Smooth muscle cell (in vitro differentiated cells): ENCODE data around the gene GPC6. TPM values are rescaled to one million over a fixed set of nuclear protein-coding genes. Genes with fewer than 3 reads are reported as not detected.

Experiments
- DNase-seq: peaks from one replicate; lab custom pipeline; 2025; ENCODE audit not compliant: unreplicated experiment; lab: John Stamatoyannopoulos, UW
- H2AFZ ChIP-seq: fragments of 200-600 bp; sonication (generic); 2 replicates; pipeline ENCODE4 v1.6.0; 2016; ENCODE audit warnings: antibody characterized with exemption, low read depth, mild to moderate bottlenecking
- H3F3A ChIP-seq: fragments of 200-600 bp; sonication (generic); 2 replicates; pipeline ENCODE4 v1.6.0; 2017; ENCODE audit warnings: antibody characterized with exemption, low read depth
- H3K27ac ChIP-seq: fragments of 200-600 bp; sonication (generic); 2 replicates; pipeline ENCODE4 v1.5.1; 2016; ENCODE audit warnings: low read depth, mild to moderate bottlenecking
- H3K27me3 ChIP-seq: fragments of 200-600 bp; sonication (generic); 2 replicates; pipeline ENCODE4 v1.6.1; 2016; ENCODE audit warnings: low read depth, mild to moderate bottlenecking
- H3K36me3 ChIP-seq: fragments of 200-600 bp; sonication (generic); 2 replicates; pipeline ENCODE4 v1.5.1; 2016; ENCODE audit warnings: low read depth
- H3K4me1 ChIP-seq: fragments of 200-600 bp; sonication (generic); 2 replicates; pipeline ENCODE4 v1.5.1; 2016; ENCODE audit warnings: low read depth
- H3K4me2 ChIP-seq: fragments of 200-600 bp; sonication (generic); 2 replicates; pipeline ENCODE4 v1.6.0; 2016; ENCODE audit warnings: mild to moderate bottlenecking
- H3K4me3 ChIP-seq: fragments of 200-600 bp; sonication (generic); 2 replicates; pipeline ENCODE4 v1.5.1; 2016; ENCODE audit warnings: mild to moderate bottlenecking
- H3K79me2 ChIP-seq: fragments of 200-600 bp; sonication (generic); 2 replicates; pipeline ENCODE4 v1.6.0; 2016; ENCODE audit warnings: low read depth, mild to moderate bottlenecking
- H3K9ac ChIP-seq: fragments of 200-600 bp; sonication (generic); 2 replicates; pipeline ENCODE4 v1.6.0; 2016; ENCODE audit warnings: low read depth
- H3K9me3 ChIP-seq: fragments of 200-600 bp; sonication (generic); replicated peaks from 2 replicates; pipeline ENCODE4 v1.5.1; 2016; ENCODE audit warnings: low read depth
- H4K20me1 ChIP-seq: fragments of 200-600 bp; sonication (generic); 2 replicates; pipeline ENCODE4 v1.6.0; 2016; ENCODE audit warnings: low read depth
- WGBS: methylation state at CpG from one replicate; pipeline ENCODE4 v1.1.7; 2016; ENCODE audit warnings: low lambda C conversion rate; 5-methylcytosine and 5-hydroxymethylcytosine counted together
- polyA plus RNA-seq: library from polyadenylated mRNA; unstranded; fragments of >200 nt; fragmentation: Nextera tagmentation; extraction: Ambion mirVana; gene quantifications from 2 replicates; pipeline ENCODE4 v1.2.1, GENCODE V29; 2016
- total RNA-seq: library from RNA; depleted of rRNA; stranded (reverse); fragments of >200 nt; gene quantifications from 2 replicates; pipeline ENCODE4 v1.2.3, GENCODE V29; 2014
- TF ChIP-seq, protein P1 (sequence below): fragments of 200-600 bp; sonication (generic); IDR thresholded peaks from 2 replicates; pipeline ENCODE4 v1.5.1; 2017; ENCODE audit warnings: borderline replicate concordance, mild to moderate bottlenecking, antibody characterized with exemption; ENCODE audit not compliant: insufficient read depth, poor library complexity, severe bottlenecking

Gene GPC6
- total and polyA plus RNA-seq, 2 experiments from 2014 or later: 19.7 to 68.5 TPM

DNA sequence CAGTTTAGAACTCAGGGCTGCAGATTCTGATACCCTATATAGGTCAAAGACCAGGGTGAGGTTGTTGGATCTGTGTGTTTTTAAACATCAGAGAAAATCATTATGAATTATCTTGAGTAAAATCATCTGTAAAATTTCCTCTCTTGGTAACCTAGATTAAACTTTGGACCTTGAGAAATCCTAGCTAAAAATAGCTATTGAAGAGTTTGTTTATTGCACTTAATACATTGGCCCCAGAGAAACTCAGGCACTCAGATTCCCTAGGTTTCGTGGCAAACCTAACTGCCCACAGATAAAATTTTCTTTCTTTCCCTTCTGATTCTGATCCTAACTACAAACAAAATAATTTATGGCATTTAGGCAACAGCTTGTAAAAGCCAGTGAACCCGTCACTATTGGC lies 102.3 kb downstream of the GPC6 start:
- Histone ChIP-seq H3K27me3 (no peaks in the 10 kb centered on the region), H4K20me1 (peaks cover 39% of the 10 kb centered on the region), H3K79me2 (peaks cover 27% of the 10 kb centered on the region), H2AFZ (no peak overlapping the region), H3K9me3 (no peaks in the 10 kb centered on the region), H3K4me3 (peak overlapping the region; percentile 19), H3K4me2 (peak overlapping the region; percentile 30), H3K27ac (peak overlapping the region; percentile 29), H3F3A (no peaks in the 10 kb centered on the region), H3K4me1 (no peaks in the 10 kb centered on the region), H3K9ac (no peak overlapping the region), H3K36me3 (peaks cover 3% of the 10 kb centered on the region)
- 34% methylated on average over 2 of the region's 2 CpGs for WGBS
- TF ChIP-seq, protein P1, sequence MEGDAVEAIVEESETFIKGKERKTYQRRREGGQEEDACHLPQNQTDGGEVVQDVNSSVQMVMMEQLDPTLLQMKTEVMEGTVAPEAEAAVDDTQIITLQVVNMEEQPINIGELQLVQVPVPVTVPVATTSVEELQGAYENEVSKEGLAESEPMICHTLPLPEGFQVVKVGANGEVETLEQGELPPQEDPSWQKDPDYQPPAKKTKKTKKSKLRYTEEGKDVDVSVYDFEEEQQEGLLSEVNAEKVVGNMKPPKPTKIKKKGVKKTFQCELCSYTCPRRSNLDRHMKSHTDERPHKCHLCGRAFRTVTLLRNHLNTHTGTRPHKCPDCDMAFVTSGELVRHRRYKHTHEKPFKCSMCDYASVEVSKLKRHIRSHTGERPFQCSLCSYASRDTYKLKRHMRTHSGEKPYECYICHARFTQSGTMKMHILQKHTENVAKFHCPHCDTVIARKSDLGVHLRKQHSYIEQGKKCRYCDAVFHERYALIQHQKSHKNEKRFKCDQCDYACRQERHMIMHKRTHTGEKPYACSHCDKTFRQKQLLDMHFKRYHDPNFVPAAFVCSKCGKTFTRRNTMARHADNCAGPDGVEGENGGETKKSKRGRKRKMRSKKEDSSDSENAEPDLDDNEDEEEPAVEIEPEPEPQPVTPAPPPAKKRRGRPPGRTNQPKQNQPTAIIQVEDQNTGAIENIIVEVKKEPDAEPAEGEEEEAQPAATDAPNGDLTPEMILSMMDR: no peak
- no peak for DNase-seq

DNA sequence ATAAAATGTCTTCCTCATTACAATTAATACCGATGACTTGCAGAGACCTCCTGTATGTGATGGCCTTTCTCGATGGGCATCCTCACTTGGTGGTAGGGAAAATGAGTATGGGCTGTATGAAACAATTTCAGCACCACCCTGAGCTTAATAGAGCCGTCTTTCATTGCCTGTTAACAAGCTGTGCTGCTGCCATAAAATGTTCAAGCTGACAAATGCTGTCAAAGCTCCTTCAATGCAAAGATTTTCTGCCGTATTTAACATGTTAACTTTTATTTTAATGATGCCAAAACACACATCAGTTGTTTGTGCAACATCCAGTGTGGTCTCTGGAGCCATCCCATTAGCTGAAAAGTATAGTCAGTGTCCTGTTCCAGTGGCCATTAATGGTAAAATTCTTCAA lies 110.1 kb downstream of the GPC6 start:
- peaks cover 3% of the 10 kb centered on the region for H3K36me3 ChIP-seq
- H3K4me1 ChIP-seq: no peaks in the 10 kb centered on the region
- H4K20me1 ChIP-seq: peaks cover 16% of the 10 kb centered on the region
- no peaks in the 10 kb centered on the region for H3K27me3 ChIP-seq
- 72% methylated on average over 4 of the region's 4 CpGs for WGBS
- no peak overlapping the region for H3K4me3 ChIP-seq
- no peak overlapping the region for H3K9ac ChIP-seq
- H3K79me2 ChIP-seq: peaks cover 49% of the 10 kb centered on the region
- TF ChIP-seq, protein P1: no peak
- H3K9me3 ChIP-seq: no peaks in the 10 kb centered on the region
- no peak overlapping the region for H3K4me2 ChIP-seq
- H3F3A ChIP-seq: no peaks in the 10 kb centered on the region
- DNase-seq: no peak
- no peak overlapping the region for H2AFZ ChIP-seq
- no peak overlapping the region for H3K27ac ChIP-seq

DNA sequence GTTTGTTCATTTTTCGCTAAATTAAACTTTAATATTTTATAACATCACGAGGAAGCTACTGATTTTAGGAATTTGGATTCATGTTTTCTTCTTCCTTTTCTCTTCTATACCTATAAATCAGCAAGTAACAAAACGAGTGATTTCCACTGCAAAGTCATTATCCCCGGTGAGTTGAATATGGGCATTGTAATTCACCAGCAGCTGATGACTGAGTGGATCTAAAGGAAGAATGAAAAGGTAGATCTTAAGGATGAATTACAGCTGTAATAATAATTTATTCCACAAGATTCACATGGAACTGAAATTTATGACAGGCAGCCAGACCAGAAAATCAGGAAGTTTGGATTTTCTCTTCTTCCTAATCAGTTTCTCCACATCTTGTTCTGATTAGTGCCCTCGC lies 111.4 kb downstream of the GPC6 start:
- H3K9ac ChIP-seq: no peak overlapping the region
- H3K9me3 ChIP-seq: no peaks in the 10 kb centered on the region
- H3K4me3 ChIP-seq: no peak overlapping the region
- no peaks in the 10 kb centered on the region for H3K36me3 ChIP-seq
- H3K4me2 ChIP-seq: no peak overlapping the region
- no peaks in the 10 kb centered on the region for H3F3A ChIP-seq
- no peak for DNase-seq
- H3K27me3 ChIP-seq: no peaks in the 10 kb centered on the region
- no peaks in the 10 kb centered on the region for H3K4me1 ChIP-seq
- peaks cover 45% of the 10 kb centered on the region for H3K79me2 ChIP-seq
- H4K20me1 ChIP-seq: peaks cover 17% of the 10 kb centered on the region
- H2AFZ ChIP-seq: no peak overlapping the region
- WGBS: 86% methylated on average over 5 of the region's 5 CpGs
- TF ChIP-seq, protein P1: no peak
- no peak overlapping the region for H3K27ac ChIP-seq

DNA sequence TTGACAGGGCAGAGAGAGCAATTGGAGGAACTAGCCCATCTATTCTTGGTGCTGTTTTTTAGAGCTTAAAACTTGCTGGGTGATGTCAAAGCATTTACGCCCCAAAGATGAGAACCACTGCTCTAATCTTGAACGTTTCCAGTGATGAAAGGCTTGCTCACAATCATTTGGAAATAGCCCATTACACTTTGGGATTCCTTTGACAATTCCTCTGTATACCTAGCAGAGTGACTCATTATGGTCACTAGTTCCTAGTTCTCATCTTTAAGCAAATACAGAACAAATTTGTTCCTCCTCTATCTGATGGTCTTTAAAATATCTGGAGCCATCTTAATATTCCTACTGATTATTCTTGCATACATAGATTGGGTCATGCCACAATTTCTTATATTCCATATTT lies 112.3 kb downstream of the GPC6 start:
- Histone ChIP-seq H4K20me1 (peaks cover 18% of the 10 kb centered on the region), H2AFZ (no peak overlapping the region), H3K9me3 (no peaks in the 10 kb centered on the region), H3K36me3 (no peaks in the 10 kb centered on the region), H3K4me2 (no peak overlapping the region), H3K9ac (no peak overlapping the region), H3K4me3 (no peak overlapping the region), H3K4me1 (no peaks in the 10 kb centered on the region), H3K79me2 (peaks cover 44% of the 10 kb centered on the region), H3K27ac (no peak overlapping the region), H3K27me3 (no peaks in the 10 kb centered on the region), H3F3A (no peaks in the 10 kb centered on the region)
- DNase-seq: no peak
- TF ChIP-seq, protein P1: no peak
- 53% methylated on average over 2 of the region's 2 CpGs for WGBS
